ENCODE data around the gene PTGDS. TPM values are rescaled to one million over a fixed set of nuclear protein-coding genes. Genes with fewer than 3 reads are reported as not detected.

The PTGDS gene
- total and polyA plus RNA-seq, 9 of the 15 experiments (the other 6 are each of a cell fraction or from before 2014, with no cell fraction given): 0.46 to 7.1 (median 2.0) TPM

DNA sequence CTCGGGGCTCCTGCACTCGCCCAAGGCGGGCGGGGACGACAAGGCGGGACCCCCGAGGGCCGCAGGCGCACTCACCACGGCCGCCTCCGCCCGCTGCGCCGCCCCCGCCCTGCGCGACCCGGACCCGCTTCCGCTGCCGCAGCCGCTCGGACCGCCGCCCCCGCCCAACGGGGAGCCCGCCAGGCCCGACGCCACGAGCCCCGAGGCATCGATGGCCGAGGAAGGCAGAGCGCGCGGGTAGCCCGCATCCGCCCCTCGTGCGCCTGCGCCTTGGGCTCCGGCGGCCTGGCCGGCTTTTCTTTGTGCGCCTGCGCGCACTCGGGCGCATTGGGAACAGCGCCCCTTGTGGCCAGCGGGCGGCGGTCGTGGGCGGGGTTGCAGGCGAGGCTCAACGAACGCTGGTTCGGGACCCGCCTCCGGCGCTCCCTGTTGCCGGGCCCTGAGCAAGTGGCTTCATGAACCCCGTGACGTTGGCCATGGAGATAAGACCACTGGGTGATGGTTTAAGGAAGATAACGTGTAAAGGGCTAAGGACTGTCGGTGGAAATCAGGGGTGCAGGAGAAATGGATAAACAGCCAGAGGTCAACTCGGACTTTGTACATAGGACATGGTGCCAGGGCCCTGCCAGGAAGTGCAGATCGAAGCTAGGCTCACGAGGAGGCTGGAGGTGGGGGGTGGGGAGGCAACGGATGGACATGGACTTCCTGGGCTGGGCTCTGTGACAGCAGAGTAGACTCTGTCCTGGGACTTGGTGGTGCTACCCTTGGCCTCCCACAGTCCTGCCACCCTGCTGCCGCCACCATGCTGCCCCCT, 32.6 kb upstream of the PTGDS start, which contains the start of the genes C8G and FBXW5 (continued):
- TF ChIP-seq CBX1 (IDR thresholded peaks at IDR 0.05; ENCODE audit: low read depth): peak; percentile 60; the same call in 1 of the 2 replicates
- no peak for TF ChIP-seq ZNF121 (CRISPR knock-in tag; conservative IDR thresholded peaks at IDR 0.05)
- TF ChIP-seq MGA (IDR thresholded peaks at IDR 0.05): no peak; the same call in 1 of the 2 replicates
- TF ChIP-seq PTTG1 (tag; IDR thresholded peaks at IDR 0.05; ENCODE audit: low read depth): no peak
- no peak for TF ChIP-seq ZNF780A (CRISPR knock-in tag; IDR thresholded peaks at IDR 0.05)
- TF ChIP-seq MYBL2 (IDR thresholded peaks at IDR 0.05; ENCODE audit: low read depth): no peak
- no peak for TF ChIP-seq MYBL2 (CRISPR knock-in tag; IDR thresholded peaks at IDR 0.05; ENCODE audit: borderline replicate concordance)
- TF ChIP-seq MCM3 (IDR thresholded peaks at IDR 0.05): no peak
- no peak for TF ChIP-seq BACH1 (tag; IDR thresholded peaks at IDR 0.05)
- no peak for TF ChIP-seq CEBPG (CRISPR knock-in tag; IDR thresholded peaks at IDR 0.05)
- no peak for TF ChIP-seq CEBPG (tag; conservative IDR thresholded peaks at IDR 0.05 in 1 of 2, IDR thresholded peaks at IDR 0.05 in 1 of 2)
- TF ChIP-seq, protein P1, sequence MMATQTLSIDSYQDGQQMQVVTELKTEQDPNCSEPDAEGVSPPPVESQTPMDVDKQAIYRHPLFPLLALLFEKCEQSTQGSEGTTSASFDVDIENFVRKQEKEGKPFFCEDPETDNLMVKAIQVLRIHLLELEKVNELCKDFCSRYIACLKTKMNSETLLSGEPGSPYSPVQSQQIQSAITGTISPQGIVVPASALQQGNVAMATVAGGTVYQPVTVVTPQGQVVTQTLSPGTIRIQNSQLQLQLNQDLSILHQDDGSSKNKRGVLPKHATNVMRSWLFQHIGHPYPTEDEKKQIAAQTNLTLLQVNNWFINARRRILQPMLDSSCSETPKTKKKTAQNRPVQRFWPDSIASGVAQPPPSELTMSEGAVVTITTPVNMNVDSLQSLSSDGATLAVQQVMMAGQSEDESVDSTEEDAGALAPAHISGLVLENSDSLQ (IDR thresholded peaks at IDR 0.05): peak; percentile 24; the same call in 1 of the 2 replicates
- TF ChIP-seq NUFIP1 (IDR thresholded peaks at IDR 0.05; ENCODE audit: partially characterized antibody): no peak
- TF ChIP-seq ZNF449 (CRISPR knock-in tag; IDR thresholded peaks at IDR 0.05): no peak
- no peak for TF ChIP-seq ZC3H8 (IDR thresholded peaks at IDR 0.05)
